GM21619 (cell line): Measurements from ENCODE around the gene ZNF474.

Source experiments
- ATAC-seq: cut with Tn5 transposase; IDR thresholded peaks from one replicate; pipeline ENCODE4 v1.9.1; 2021; ENCODE audit not compliant: unreplicated experiment

The ZNF474 gene

DNA sequence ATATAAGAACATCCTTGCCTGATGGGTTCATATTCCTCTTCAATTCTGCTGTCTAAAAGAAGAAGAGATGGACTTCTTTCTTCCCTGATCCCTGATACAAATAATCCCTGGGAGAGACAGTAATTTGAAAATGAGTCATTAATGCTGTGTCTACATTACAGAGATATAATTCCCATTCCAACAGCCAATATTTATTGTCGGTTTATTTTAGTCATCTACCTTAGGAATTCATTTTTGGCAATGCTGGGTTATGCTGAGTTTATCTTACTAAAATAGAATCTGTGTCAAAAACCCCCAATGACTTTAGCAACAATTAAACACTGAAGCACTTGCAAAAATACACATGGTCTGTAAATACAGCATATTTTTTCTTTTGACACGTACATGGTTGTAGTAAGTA, 23.9 kb downstream of the ZNF474 start:
- ATAC-seq = no peak

DNA sequence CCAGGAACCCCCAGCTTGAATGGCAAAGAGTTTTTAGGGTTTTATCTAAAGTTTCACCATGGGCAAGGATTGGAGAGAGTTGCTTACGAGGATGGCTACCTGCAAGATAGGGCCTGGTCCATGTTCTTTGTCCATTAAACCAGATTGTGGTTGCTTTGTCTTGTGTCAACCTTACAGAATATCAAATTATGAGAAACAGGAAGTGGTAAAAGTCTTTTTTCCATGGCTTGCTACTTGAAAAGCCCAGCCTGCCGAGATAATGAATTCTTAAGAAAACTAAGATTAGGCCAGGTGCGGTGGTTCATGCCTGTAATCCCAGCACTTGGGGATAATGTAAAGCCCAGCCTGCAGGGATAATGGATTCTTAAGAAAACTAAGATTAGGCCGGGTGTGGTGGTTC, 24.4 kb downstream of the ZNF474 start:
- no peak for ATAC-seq

DNA sequence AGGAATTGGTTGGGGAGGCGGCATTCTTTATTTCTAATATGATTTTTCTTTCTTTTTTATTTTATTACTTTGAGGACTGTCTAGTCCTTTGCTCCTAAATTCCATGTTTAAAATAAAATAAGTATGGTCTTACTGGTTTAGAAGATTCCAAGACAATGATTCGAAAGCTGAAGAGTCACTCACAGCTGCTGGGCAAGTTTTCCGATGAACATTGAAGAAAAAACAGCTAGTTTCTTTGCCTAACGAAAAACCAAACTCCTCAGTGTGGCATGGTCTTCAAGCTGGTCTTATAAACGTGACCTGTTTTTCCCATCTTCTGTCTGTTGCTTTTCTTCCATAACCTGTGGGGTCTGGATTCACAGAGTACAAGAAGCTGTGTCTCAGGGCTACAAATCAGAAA, 25.1 kb downstream of the ZNF474 start:
- ATAC-seq = no peak

DNA sequence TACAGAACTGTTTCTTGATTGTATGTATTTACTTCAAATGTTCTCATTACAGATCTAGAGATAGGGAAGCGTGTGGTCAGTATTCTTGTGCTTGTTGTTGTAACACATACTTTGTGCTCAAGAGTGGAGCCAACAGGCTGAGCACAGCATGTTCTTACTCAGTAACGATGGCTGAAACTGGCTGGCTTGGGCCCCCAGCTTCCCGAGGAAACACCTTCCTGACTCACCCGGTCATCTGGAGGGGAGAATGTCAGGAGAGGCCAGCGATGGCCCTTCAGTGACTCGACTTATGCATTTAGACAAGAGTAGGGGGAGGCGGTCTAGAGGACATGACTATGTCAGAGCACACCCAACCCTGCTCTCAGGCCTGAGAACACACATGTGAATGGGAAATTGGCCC, 25.6 kb downstream of the ZNF474 start:
- no peak for ATAC-seq

DNA sequence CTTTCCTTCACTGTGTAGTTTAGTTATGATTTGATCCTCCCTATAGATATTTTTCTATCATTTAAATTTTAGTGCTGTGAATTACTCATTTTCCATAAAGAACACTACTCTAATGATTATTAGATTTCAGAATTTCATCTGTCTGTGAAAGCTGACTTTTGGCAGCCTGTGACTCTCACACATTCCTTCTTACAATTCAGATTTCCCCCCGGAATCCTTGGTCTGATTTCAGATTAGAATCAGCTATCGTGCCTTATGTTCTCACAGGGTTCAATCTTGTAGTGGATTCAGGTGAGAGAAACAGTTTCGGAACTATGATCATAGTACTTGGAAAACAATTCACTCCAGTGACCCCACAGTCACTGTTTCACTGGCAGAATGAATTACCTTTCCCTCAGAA, 26.2 kb downstream of the ZNF474 start:
- no peak for ATAC-seq

DNA sequence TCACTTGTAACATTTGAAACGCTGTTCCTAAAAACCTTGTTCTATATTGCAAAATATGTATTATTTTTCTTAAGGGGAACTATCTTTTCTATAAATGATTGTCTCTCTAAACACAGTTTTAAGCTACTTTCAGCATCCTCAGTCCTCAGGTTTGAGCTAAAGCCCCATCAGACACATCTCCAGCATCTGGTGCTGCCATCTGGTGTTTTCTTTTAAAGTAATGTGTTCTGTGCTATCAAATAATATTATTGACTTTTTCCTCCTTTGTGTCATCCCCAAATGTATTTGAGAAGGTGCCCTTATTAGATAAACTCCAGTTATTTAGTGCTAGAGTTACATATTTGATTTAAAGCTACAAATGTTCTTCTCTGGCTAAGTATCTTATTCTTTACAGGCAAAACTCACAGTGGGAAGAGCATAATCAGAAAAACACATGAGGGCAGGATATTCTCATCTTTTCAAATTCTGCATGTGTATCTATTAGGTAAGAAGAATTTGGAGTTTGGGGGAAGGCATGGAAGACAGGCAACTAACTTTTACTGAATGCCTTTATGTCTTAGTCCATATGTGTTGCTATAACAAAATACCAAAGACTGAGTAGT, 27.5 kb downstream of the ZNF474 start:
- no peak for ATAC-seq

DNA sequence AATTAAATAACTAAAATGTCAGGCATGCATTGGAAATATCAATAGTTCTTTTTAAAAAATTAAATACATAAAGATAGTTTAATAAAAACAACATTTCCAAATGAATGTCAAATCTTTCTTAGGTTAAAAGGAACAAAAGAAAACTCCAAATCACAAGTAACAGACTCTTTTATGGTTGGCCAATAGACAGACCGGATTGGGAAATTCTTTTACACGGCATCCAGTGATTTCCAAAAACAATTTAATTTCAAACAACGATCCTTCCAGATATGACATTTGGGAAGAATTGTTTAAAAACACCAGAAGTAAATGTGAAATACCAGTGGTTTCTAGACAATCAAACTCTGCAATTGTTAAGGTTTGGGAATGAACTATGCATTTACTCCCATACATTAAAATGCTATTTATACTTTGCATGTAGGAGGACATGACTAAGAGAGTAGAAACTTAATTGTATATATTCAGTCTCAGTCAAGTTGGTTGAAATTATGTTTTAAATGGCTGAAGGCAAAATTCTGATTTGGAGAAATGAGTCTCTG, 32.8 kb downstream of the ZNF474 start:
- ATAC-seq = no peak

DNA sequence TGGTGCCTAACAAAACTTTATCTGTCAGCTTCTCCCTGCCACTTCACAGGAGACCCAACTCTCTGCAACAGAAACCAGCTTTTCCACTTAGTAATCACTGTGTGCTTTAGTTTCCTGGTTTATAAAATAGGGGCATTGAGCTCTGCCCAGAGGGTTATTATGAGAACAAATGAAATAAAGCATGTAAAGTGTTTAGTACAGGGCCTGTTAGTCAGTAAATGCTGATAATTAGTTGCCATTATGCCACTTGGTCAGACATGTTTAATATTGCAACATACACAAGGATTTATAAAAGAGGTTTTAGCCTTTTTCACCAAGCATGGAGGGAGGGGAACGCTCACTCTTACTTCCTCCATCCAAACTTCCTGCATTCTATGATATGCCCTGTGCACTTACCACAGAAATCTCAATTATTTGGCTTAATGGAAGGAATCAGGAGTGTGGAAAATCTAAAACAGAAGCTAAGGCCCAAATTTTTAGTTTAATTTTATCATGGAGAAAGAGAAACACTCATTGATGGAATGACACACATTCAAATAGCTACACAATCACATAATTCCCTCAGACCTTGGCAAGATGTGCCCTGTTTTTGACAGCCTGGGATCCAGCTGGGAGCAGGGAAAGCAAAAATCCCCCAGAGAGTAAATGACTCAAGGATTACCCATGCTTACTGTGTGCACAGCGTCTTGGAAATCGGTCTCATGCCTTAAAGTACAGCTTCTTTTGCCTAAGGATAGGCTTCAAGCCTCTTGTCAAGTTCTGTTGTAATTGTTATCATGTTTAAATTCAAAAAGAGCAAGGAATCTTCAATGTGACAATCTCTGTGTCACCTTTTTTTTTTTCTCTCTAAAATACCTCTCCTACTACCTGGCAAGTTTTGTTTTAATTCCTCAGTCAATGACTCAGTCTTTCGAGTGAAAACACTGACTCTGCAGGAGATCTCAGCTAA, 34.0 kb downstream of the ZNF474 start:
- no peak for ATAC-seq

DNA sequence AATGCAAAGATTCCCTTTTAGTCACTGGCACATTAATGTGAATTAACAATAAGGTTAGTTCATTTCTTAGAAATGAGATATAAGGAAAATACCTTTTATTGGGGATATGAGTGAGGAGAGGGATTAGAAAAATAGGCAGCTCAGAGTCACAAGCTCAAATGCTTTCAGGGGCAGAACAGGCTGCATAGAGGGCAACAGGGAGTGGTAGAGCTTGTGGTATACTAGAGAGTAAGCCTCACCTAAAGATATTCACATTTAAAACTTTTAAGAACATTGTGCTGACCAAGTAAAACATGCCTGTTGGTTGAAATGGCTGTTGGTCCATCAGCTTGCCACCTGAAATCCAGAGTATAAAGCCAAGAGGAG, 34.7 kb downstream of the ZNF474 start:
- no peak for ATAC-seq

DNA sequence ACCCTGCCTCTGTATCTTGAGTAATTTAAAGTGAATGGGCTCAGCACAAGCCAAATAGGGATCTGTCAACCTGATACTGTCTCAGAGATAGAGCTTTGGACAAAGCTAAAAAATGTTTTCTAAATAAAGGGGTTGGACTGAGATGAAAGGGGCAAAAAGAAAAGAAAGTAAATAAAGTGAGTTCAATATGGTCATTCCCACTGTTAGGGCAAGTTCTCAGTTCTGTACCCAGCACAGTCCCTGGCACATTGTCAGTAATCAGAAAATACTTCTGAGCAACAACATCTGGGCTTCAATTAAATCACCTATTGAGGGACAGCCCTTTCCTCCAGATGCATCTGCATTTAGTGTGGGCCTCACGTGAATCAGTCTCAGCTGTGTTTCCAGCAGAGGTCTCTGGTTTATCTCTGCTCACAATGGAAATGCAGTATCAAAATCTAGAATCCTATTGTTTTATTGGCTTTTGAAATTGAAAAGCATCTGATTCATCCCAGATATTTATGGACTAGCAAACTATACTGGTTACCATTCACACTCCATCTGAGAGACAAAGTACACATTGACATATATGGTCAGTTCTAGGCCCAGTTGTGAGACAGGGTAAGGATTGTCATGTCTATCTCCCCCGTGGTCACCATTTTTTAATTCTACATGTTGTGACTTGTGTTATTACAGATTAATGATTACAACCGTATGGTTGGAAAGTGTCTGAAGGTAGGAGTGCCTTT, 35.6 kb downstream of the ZNF474 start:
- no peak for ATAC-seq

DNA sequence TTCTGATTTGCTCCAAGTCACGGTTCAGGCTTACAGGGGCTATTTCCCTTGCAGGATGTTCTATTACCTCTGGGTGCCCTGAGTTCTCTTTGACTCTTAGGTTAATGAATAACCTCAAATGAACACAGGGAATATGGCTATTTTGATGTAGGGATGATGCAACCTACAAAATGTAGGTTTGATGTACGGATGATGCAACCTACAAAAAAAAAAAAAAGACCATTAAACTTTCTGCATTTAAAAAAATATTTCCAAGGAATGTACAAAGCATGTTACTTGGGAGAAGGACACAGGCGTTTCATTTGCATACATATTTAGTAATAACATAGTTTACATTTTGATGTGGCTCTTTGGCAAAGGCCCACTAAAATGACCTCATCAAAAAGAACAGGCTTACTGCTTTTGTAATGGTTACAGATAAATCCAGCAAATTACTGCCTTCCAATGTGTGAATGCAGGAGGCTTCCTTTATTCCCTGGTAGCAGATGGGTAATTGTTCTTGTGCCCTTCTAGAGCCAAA, 36.3 kb downstream of the ZNF474 start:
- no peak for ATAC-seq

DNA sequence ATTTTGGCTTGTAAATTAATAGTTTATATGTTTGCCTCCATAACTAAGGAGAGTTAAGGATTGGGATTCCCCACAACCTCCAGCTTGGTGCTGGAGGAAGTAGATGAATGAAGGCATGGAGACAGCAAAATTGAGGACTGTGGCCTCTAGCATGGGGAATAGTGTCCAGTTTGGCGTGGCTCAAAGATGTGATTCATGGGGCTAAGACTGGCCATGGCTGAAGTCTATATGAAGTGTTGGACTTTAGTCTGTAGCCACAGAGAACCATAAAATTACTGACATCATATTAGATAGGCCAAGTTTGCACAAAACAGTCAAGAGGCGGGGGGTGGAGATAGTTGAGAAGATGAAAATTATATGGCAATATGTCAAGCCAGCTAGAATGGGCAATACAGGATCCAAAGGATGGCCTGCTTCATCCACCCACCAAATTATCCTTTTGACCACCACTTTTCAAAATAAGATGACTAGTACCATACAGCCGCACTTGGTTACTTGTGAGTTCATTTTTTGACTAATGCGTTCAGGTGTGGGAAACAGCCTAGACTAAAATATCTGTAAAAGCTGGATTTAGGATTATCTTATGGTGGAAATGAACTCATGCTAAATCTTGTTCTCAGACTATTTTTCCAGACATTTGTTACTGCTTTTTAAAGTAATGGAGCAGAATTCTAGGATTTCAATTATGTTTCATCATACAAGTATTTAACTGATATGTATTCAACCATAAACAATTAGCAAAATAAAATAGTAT, 40.2 kb downstream of the ZNF474 start:
- ATAC-seq = no peak

DNA sequence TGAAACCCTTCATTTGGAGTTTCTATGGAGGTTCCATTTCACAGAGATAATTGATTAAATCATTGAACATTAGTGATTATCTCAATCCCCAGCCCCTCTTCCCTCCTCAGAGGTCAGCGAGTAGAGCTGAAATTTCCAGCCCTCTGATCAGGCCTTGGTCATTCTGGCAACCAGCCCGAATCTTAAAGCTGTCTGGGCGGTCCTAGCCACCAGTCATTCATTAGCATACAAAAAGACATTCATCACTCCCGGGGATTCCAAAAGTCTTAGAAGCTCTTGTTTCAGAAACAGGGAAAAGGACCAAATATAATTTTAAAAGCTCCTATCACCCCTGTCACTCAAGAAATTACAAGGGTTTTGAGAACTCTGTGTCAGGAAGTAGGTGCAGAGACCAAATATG, 41.3 kb downstream of the ZNF474 start:
- ATAC-seq = no peak

DNA sequence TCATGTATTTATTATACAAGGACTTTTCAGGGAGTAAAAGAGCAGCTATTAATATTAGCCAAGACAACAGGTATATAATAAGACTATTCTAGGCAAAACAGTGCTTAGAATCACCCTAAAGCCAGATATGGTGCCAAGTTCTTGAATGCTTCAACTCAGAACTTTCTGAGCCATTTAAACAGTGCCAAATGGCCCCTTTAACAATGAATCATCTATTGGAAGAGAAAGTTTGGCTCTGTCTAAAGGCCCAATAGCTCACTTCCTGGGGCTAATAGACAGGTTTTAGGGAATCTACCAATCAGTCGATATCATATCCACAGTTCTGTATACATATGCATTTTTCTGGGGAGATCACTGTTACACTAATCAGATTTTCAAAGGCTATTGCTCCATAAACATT, 42.9 kb downstream of the ZNF474 start:
- ATAC-seq = no peak

DNA sequence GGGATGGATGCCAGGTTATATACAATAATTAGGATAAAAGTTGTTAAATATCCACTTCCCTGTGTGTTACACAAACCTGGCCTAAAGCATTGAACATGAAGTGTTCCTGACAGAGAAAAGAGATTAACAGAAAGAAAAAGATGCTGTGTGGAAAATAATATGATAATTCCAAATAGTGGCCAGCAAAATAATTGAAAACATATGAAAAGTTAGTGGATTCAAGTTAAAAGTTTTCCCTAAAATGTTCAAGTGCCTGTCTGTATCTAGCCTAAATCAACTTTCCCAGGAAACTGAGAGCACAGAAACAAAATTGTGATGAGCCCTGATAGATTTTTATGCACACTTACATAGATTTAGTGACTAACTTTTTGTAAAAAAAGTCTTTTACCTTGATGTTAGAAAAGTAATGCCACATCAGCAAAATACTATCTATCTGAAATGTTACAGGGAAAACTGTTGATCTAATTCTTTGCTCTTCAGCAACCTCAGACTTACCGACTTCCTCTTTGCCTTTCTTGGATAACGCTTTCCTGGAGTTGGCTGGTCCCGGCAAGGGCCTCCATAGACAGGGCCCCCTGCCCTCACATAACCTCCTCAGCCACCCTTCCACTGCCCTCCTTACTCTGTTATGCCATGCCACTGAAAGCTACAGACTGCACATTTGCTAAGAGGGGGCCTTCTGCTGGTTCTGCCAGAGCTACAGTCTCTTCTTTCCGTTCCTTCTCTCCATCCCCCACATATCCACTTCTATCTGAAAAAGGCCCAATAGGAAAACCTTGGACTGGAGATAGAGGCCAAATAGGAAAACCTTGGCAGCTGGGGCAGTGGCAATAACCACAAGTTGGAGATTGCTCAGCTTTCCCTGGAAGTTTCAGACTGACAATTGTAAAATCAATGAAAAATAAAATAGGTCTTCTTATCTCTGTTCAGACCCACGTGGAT, 44.4 kb downstream of the ZNF474 start:
- ATAC-seq = no peak

DNA sequence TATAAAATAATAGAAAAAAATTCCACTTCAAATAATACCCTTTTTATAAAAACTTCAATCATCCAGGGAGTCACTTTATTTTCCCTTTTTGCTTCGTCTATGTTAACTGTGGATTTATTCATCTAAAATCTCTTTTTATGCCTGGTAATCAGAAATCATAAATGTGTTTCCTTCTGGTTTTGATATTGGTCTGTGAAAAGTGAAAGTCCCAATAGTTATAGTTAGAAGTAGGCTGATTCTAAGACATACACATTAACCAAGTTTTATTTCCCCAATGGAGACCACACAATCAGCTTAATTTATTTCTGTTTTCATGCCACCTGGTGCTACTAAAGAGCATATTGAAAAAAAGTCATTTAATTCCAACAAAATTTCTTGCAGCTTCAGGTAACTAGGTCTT, 45.7 kb downstream of the ZNF474 start:
- no peak for ATAC-seq

DNA sequence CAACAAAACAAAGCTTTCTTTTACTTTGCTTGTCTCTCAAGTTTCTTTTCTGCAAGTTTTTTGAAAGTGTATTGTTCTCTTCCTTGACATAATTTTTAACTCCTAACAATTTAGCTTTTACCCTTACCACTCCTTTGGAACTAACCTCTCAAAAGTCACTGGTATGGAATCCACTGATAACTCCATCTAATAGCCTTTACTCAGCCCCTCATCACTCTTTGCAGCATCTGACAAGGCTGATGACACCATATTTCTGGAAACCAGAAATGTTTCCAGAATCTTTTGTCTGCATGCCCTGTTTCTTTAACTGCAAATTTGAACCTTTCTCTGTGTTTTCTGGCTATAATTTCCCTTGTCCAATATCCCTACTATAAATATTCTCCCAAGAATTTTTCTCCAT, 46.5 kb downstream of the ZNF474 start:
- ATAC-seq = no peak

DNA sequence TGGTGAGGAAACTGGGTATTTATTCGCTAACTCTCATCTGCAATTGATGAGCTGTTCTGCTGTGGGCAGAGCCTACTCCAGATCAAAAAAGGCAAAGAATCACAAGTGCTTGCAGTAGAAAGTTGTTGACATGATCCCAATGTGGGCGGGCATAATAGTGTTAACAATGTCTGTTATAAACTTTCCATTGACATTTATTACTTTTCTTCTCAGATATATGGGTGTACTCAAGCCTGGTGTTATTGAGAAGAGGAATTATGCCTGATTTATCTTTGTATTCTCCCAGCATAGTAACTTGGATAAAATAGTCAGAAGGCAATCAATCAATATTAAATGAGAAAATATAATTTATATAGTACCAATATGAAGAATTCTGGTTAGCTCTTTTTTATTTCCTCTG, 47.8 kb downstream of the ZNF474 start:
- ATAC-seq = no peak

DNA sequence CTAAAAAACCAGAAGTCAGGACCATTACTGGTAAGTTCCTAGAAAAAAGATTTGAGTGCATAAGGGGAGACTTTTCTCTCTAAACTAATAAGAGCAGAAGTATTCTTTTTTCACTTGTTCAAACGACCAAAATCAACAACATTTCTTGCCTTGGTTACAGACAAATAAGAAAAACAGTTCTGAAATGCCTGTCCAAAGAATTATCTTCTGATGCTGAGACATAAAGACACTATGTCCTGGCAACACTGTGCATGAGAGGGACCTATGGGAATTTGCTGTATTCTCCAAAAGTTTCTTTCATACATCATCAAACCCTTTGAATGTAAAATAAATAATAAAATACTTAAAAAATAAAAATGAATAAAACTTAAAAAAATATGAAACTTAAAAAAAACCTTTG, 50.4 kb downstream of the ZNF474 start:
- no peak for ATAC-seq
